Neural crest cell (in vitro differentiated cells): ENCODE results near the gene UBE2Q1. TPM values are rescaled to one million over a fixed set of nuclear protein-coding genes. Genes with fewer than 3 reads are reported as not detected.

Source experiments
- DNase-seq: peaks from one replicate; pipeline ENCODE4 v3.0.0; 2021; ENCODE audit warnings: low read depth, mixed read lengths, low spot score
- H3K27ac Mint-ChIP-seq: one replicate; pipeline ENCODE4 v1.8.0; 2021; ENCODE audit warnings: mild to moderate bottlenecking, mixed read lengths; ENCODE audit not compliant: unreplicated experiment
- H3K27me3 Mint-ChIP-seq: 2 replicates; pipeline ENCODE4 v1.8.0; 2021; ENCODE audit warnings: low read depth, mild to moderate bottlenecking, mixed read lengths
- H3K36me3 Mint-ChIP-seq: 2 replicates; pipeline ENCODE4 v1.8.0; 2021; ENCODE audit warnings: low read depth, mild to moderate bottlenecking, mixed read lengths
- H3K4me1 Mint-ChIP-seq: 2 replicates; pipeline ENCODE4 v1.8.0; 2021; ENCODE audit warnings: mixed read lengths
- H3K4me3 Mint-ChIP-seq: one replicate; pipeline ENCODE4 v1.8.0; 2021; ENCODE audit warnings: mild to moderate bottlenecking, mixed read lengths
- H3K9me3 Mint-ChIP-seq: 2 replicates; pipeline ENCODE4 v1.8.0; 2021; ENCODE audit warnings: mixed read lengths
- total RNA-seq: library from RNA; stranded (reverse); gene quantifications from 2 replicates; pipeline ENCODE4 v1.2.1, GENCODE V29; 2021
- TF ChIP-seq, protein P1 (sequence below): fragments of 200-600 bp; sonication (generic); conservative IDR thresholded peaks from 2 replicates; pipeline ENCODE4 v1.5.0; 2021; ENCODE audit warnings: antibody characterized with exemption, mild to moderate bottlenecking

Gene UBE2Q1
- total RNA-seq, 1 donor from 2014 or later, result 94.3 TPM

DNA sequence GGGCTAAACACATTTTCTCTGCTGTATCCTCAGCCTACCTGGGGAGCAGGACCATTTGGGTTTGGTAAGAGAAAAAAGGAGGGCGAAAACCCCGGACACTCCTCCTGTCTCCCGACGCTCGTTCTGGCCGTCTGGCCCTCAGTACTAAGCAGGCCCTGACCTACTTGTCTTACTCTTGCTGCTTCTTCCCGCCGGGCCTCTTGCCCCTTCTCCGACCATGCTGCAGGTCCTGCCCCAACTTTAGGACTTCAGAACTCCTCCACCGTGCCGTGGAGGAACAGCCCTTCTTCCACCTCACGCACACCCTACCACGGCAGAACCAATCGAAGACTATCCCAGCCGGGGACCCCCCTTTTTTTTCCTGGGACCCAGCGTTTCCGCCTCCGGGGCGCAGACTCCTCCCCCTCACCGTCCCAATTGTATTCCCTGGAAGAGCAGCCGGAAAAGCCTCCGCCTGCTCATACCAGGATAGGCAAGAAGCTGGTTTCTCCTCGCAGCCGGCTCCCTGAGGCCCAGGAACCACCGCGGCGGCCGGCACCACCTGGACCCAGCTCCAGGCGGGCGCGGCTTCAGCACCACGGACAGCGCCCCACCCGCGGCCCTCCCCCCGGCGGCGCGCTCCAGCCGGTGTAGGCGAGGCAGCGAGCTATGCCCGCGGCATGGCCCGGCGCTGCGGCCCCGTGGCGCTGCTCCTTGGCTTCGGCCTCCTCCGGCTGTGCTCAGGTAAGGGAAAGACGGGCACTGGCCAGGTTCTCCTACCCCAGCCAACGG lies 9.1 kb upstream of the UBE2Q1 start, which contains the start of gene CHRNB2:
TSS of gene CHRNB2 (plus strand) at position 393 of the 771 bp plus-strand sequence. CDS start at position 660, 267 bp downstream.
- H3K36me3 Mint-ChIP-seq, result peaks cover 7% of the 10 kb centered on the region
- H3K4me1 Mint-ChIP-seq, result peaks cover 15% of the 10 kb centered on the region
- H3K4me3 Mint-ChIP-seq, result peak within 1 kb of the TSS; percentile 87
- H3K9me3 Mint-ChIP-seq, result no peaks in the 10 kb centered on the region
- peaks cover 33% of the 10 kb centered on the region for H3K27me3 Mint-ChIP-seq
- TF ChIP-seq, protein P1, sequence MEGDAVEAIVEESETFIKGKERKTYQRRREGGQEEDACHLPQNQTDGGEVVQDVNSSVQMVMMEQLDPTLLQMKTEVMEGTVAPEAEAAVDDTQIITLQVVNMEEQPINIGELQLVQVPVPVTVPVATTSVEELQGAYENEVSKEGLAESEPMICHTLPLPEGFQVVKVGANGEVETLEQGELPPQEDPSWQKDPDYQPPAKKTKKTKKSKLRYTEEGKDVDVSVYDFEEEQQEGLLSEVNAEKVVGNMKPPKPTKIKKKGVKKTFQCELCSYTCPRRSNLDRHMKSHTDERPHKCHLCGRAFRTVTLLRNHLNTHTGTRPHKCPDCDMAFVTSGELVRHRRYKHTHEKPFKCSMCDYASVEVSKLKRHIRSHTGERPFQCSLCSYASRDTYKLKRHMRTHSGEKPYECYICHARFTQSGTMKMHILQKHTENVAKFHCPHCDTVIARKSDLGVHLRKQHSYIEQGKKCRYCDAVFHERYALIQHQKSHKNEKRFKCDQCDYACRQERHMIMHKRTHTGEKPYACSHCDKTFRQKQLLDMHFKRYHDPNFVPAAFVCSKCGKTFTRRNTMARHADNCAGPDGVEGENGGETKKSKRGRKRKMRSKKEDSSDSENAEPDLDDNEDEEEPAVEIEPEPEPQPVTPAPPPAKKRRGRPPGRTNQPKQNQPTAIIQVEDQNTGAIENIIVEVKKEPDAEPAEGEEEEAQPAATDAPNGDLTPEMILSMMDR, result no peak
- H3K27ac Mint-ChIP-seq, result no peak within 1 kb of the TSS
- DNase-seq, result peak; percentile 67

DNA sequence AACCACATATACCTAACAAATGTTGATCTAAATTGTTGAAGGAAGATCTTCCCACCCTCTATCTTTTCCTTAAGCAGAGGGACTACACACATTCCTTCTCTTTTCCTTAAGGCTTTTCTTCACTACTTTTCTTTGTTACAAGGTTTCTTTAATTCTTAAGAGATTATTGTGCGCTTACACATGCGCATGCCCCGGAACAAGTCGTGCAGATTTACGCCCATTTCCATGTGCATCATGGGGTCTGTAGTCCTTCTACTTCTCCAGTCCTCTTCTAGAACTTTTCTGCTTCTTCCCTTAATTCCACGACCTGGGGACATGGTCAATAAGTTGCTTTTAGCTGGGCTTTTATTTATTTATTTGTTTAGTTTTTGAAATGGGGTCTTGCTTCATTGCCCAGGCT lies 7.4 kb upstream of the UBE2Q1 start:
- TF ChIP-seq, protein P1, result no peak
- Mint-ChIP-seq H3K27ac (no peak overlapping the region), H3K36me3 (no peaks in the 10 kb centered on the region), H3K27me3 (peaks cover 36% of the 10 kb centered on the region), H3K4me1 (peaks cover 15% of the 10 kb centered on the region), H3K4me3 (no peak overlapping the region), H3K9me3 (no peaks in the 10 kb centered on the region)
- no peak for DNase-seq

DNA sequence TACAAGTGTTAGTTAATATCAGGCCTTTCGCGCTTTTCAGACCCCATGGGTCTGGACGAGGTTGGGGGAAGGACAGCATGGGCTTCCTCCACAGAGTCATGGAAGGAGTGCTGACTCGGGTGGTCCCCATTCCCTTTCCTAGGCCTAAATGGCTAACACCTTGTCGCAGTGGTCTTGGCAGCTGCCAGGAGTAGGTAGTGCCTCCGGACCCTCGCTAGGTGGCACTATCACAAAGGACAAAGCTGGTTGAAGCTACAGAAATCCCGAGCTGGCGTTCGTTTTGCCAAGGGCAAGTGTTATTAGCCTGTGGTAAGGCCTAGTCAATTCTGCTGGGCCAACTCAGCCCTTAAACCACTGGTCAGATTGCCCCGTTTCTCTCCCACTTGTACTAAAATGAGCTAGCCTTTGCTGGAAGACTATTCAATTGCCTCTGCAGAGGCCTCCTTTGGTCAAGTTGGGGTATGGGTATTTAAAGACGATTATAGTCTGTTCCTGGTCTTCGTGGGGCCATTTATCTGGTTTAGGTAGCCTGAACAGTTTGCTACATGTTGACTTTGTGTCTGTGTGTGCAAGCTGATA lies 1.1 kb upstream of the UBE2Q1 start:
- TF ChIP-seq, protein P1, result peak; percentile 95
- peak overlapping the region; percentile 99 for H3K27ac Mint-ChIP-seq
- no peaks in the 10 kb centered on the region for H3K9me3 Mint-ChIP-seq

DNA sequence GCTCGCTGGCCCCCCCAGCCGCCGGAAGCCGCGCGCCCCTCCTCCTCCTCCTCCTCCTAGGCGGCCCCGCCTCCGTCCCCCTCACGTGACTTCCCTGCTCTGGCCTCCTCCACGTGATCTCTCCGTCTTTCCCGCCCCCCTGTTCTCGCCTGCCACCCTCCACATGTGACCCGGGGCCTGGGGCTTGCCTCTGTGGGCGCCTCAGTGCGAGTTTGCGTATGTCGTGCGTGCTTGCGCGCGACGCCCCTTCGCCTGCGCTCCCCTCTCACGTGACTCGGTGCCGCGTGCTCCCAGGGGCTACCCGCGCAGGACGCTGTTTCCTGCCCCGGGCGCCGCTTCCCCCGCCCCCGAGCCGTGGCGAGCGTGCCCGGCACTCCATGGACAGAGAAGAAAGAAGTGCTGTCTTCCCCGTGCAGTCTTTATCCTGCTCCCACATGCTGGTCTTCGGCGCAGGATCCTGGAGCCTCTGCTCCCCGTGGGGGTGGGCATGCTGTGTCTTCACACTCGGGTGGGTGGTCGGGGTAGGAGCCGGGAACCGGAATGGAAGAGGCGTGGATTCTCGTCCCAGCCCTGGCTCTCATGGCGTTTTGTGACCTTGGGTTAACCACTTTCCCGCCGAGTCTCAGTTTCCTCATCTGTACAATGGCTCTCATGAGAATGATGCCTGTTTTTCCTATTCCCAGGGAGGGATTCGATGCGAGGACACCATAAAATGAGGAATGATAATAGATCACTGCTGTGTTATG lies 431 bp upstream of the UBE2Q1 start:
- peak overlapping the region; percentile 92 for H3K4me3 Mint-ChIP-seq
- TF ChIP-seq, protein P1, result no peak
- peak overlapping the region; percentile 99 for H3K27ac Mint-ChIP-seq
- DNase-seq, result peak; percentile 95
- H3K27me3 Mint-ChIP-seq, result peaks cover 3% of the 10 kb centered on the region
- H3K36me3 Mint-ChIP-seq, result no peaks in the 10 kb centered on the region
- no peaks in the 10 kb centered on the region for H3K9me3 Mint-ChIP-seq
- peaks cover 41% of the 10 kb centered on the region for H3K4me1 Mint-ChIP-seq

More for the DNA sequence above, 1.1 kb upstream of the UBE2Q1 start:
- peaks cover 41% of the 10 kb centered on the region for H3K4me1 Mint-ChIP-seq
- H3K36me3 Mint-ChIP-seq, result no peaks in the 10 kb centered on the region
- H3K4me3 Mint-ChIP-seq, result peak overlapping the region; percentile 92
- peaks cover 5% of the 10 kb centered on the region for H3K27me3 Mint-ChIP-seq
- peak; percentile 93 for DNase-seq

DNA sequence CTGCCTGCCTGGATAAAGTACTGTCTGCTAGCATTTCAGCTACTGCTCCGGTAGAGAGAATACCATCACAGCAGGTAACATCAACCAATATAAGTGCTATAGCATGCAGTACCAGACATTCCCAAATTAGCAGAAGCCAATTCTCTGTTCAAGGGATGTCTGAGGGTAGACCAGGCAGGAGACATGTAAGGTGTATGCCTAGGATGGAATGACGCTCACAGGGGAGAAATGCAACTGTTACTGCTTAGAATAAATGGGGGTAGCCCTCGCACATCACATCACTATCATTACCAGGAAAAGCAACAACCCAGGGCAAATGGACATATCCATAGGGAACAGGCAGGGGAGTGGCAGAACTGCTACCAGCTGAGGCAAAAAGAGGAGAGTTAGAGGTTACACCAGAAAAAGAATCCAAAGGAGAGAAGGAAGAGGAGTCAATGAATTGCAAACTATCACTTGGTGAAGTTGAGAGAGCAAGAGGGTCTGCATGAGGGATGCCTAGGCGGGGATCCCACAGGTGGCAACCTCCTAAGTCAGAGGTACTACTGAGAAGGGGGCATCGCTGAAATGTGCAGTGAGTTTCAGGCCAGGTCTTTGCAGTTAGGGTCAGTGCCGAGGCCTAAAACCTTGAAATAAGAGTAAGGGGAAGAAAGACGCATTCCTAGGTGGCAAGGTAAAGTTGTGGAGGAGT lies 1.1 kb downstream of the UBE2Q1 start:
- TF ChIP-seq, protein P1, result no peak
- Mint-ChIP-seq H3K36me3 (peaks cover 3% of the 10 kb centered on the region), H3K4me1 (peaks cover 41% of the 10 kb centered on the region), H3K9me3 (no peaks in the 10 kb centered on the region), H3K27me3 (peaks cover 3% of the 10 kb centered on the region), H3K27ac (peak overlapping the region; percentile 75), H3K4me3 (peak overlapping the region; percentile 95)
- no peak for DNase-seq
